Upper lobe of left lung (tissue), 6 donors: Measurements from ENCODE around the gene SELENOP. TPM values are rescaled to one million over a fixed set of nuclear protein-coding genes. Genes with fewer than 3 reads are reported as not detected.
A peak's percentile ranks its signal among the peaks of the same experiment; 100 is the strongest.

ENCODE experiments used
- ATAC-seq, 2 donors: fragments of 200-7000 bp; cut with Tn5 transposase; one replicate each; pipeline ENCODE4 v1.9.1; 2022; ENCODE audit warnings: mild to moderate bottlenecking in 2 of 2, moderate library complexity in 2 of 2; ENCODE audit not compliant: low FRiP score in 2 of 2
- DNase-seq, 2 donors: peaks; one replicate each; pipeline ENCODE4 v3.0.0-alpha.2; 2019 to 2020
- H3K27ac ChIP-seq, 4 donors: fragments of 200-600 bp; sonication (generic); one replicate each; pipeline ENCODE4 v1.5.1; 2016 to 2019
- H3K27me3 ChIP-seq, 4 donors: fragments of 200-600 bp; sonication (generic); one replicate each; pipeline ENCODE4 v1.5.1; 2017 to 2019
- H3K36me3 ChIP-seq, 4 donors: fragments of 200-600 bp; sonication (generic); one replicate each; pipeline ENCODE4 v1.5.1; 2016 to 2019
- H3K4me1 ChIP-seq, 4 donors: fragments of 200-600 bp; sonication (generic); one replicate each; pipeline ENCODE4 v1.5.1; 2018 to 2019
- H3K4me3 ChIP-seq, 4 donors: fragments of 200-600 bp; sonication (generic); one replicate each; pipeline ENCODE4 v1.5.1; 2017 to 2019; ENCODE audit warnings: mild to moderate bottlenecking in 2 of 4, moderate library complexity in 1 of 4
- H3K9me3 ChIP-seq, 4 donors: fragments of 200-600 bp; sonication (generic); one replicate each; pipeline ENCODE4 v1.5.1; 2018 to 2019
- CTCF ChIP-seq, 6 experiments: fragments of 450-650 bp in 4 of 6; fragments of 200-600 bp in 2 of 6; sonication (generic) in 2 of 6; IDR thresholded peaks; one replicate each; pipeline ENCODE4 v1.5.1; 2016 to 2019; ENCODE audit warnings: antibody characterized with exemption in 6 of 6
- EP300 ChIP-seq, 4 donors: sonication (generic); formaldehyde crosslinking; IDR thresholded peaks; one replicate each; pipeline ENCODE4 v1.5.1; 2017; ENCODE audit warnings: antibody characterized with exemption in 4 of 4, control low read depth in 2 of 4
- POLR2A ChIP-seq, 4 donors: fragments of 450-650 bp; IDR thresholded peaks; one replicate each; pipeline ENCODE4 v1.5.1; 2016 to 2017; ENCODE audit warnings: antibody characterized with exemption in 4 of 4, mild to moderate bottlenecking in 2 of 4
- POLR2AphosphoS5 ChIP-seq, 2 donors: sonication (generic); formaldehyde crosslinking; IDR thresholded peaks; one replicate each; pipeline ENCODE4 v1.5.1; 2017; ENCODE audit warnings: antibody characterized with exemption in 2 of 2
- WGBS, 2 donors: methylation state at CpG; one replicate each; pipeline ENCODE4 v1.1.5; 2017 to 2018; 5-methylcytosine and 5-hydroxymethylcytosine counted together
- total RNA-seq, 6 donors: library from RNA; depleted of rRNA in 4 of 6; stranded (reverse); fragments of >200 nt in 4 of 6; gene quantifications; one replicate each; pipeline versions ENCODE4 v1.1.0 to v1.2.1, GENCODE V29; 2016 to 2021
- donor health status: DM: no; HTN: no; CAD: no; lungs with moderate emphysema.
- donor health status: DM: no; HTN: yes; CAD: no; lungs with severe emphysema.

The SELENOP gene
- total RNA-seq, 6 donors from 2014 or later: 222 to 828 (median 490) TPM

GRCh38 chr5:42826757-42827515 is 15.2 kb upstream of the SELENOP start:
- H3K27me3 ChIP-seq: no peaks in the 10 kb centered on the region
- TF ChIP-seq POLR2AphosphoS5 (IDR thresholded peaks at IDR 0.05) (no peak), CTCF (IDR thresholded peaks at IDR 0.05) (no peak), EP300 (IDR thresholded peaks at IDR 0.05) (no peak), POLR2A (IDR thresholded peaks at IDR 0.05) (no peak)
- no peak overlapping the region for H3K4me3 ChIP-seq
- 54 to 69% methylated on average over 2 of the region's 2 CpGs for WGBS, 2 donors
- no peaks in the 10 kb centered on the region for H3K36me3 ChIP-seq
- no peak for DNase-seq
- H3K9me3 ChIP-seq: no peaks in the 10 kb centered on the region
- peaks cover 0 to 2% (median 0%) of the 10 kb centered on the region in 4 donors for H3K4me1 ChIP-seq
- no peak overlapping the region for H3K27ac ChIP-seq
- ATAC-seq: no peak

- peak in 1 of 4 donors; percentile 11 for TF ChIP-seq POLR2A (IDR thresholded peaks at IDR 0.05)
- peak in 1 of 2 donors; percentile 30 for TF ChIP-seq POLR2AphosphoS5 (IDR thresholded peaks at IDR 0.05)
- no peak for TF ChIP-seq EP300 (IDR thresholded peaks at IDR 0.05)
- TF ChIP-seq CTCF (IDR thresholded peaks at IDR 0.05): no peak
These were observed 13.9 kb upstream of the SELENOP start for GRCh38 chr5:42825422-42826148.

GRCh38 chr5:42824347-42824976 is 12.8 kb upstream of the SELENOP start:
- H3K4me3 ChIP-seq: no peak overlapping the region
- ATAC-seq (no peak), DNase-seq (no peak)
- TF ChIP-seq EP300 (IDR thresholded peaks at IDR 0.05) (no peak), POLR2A (IDR thresholded peaks at IDR 0.05) (no peak), CTCF (IDR thresholded peaks at IDR 0.05) (no peak)
- 75 to 78% methylated on average over 7 of the region's 7 CpGs for WGBS, 2 donors
- H3K4me1 ChIP-seq: peaks cover 0 to 2% (median 0%) of the 10 kb centered on the region in 4 donors
- no peaks in the 10 kb centered on the region for H3K9me3 ChIP-seq
- H3K27me3 ChIP-seq: no peaks in the 10 kb centered on the region
- no peaks in the 10 kb centered on the region for H3K36me3 ChIP-seq
- H3K27ac ChIP-seq: no peak overlapping the region

More at GRCh38 chr5:42825422-42826148, 13.9 kb upstream of the SELENOP start:
- DNase-seq (peak in 1 of 2 donors; percentile 44), ATAC-seq (peak; percentile 28 to 77)
- 58 to 85% methylated on average over 8 to 9 of the region's 9 CpGs for WGBS, 2 donors
- Histone ChIP-seq H3K36me3 (no peaks in the 10 kb centered on the region), H3K4me1 (peaks cover 0 to 2% (median 0%) of the 10 kb centered on the region in 4 donors), H3K27ac (peak overlapping the region in 1 of 4 donors; percentile 18), H3K9me3 (no peaks in the 10 kb centered on the region), H3K4me3 (no peak overlapping the region), H3K27me3 (no peaks in the 10 kb centered on the region)

GRCh38 chr5:42822548-42822947 is 10.9 kb upstream of the SELENOP start:
- H3K27ac ChIP-seq: no peak overlapping the region
- whole genome bisulfite sequencing, 2 donors: 84 to 86% methylated on average over 2 of the region's 2 CpGs
- no peak for ATAC-seq
- no peak overlapping the region for H3K4me3 ChIP-seq
- no peak for DNase-seq
- no peaks in the 10 kb centered on the region for H3K36me3 ChIP-seq
- TF ChIP-seq POLR2AphosphoS5 (IDR thresholded peaks at IDR 0.05) (no peak), CTCF (IDR thresholded peaks at IDR 0.05) (no peak), POLR2A (IDR thresholded peaks at IDR 0.05) (no peak), EP300 (IDR thresholded peaks at IDR 0.05) (no peak)
- no peaks in the 10 kb centered on the region for H3K27me3 ChIP-seq
- H3K4me1 ChIP-seq: peaks cover 0 to 2% (median 0%) of the 10 kb centered on the region in 4 donors
- H3K9me3 ChIP-seq: no peaks in the 10 kb centered on the region
